Hepatocyte (in vitro differentiated cells): ENCODE measurements around the gene FTH1. TPM values are rescaled to one million over a fixed set of nuclear protein-coding genes. Genes with fewer than 3 reads are reported as not detected.
"Not testable (repeated sequence)": the region's sequence is repeated elsewhere in the genome, so short reads cannot be mapped to it uniquely, and the experiment has no call there.

ENCODE experiments used
- DNase-seq: peaks from one replicate; pipeline ENCODE4 v3.0.0-alpha.2; 2016; ENCODE audit warnings: low spot score
- H2AFZ ChIP-seq: fragments of 200-600 bp; sonication (generic); 2 replicates; pipeline ENCODE4 v1.6.0; 2016; ENCODE audit warnings: antibody characterized with exemption, mild to moderate bottlenecking
- H3K27ac ChIP-seq: fragments of 200-600 bp; sonication (generic); 2 replicates; pipeline ENCODE4 v1.5.1; 2016; ENCODE audit warnings: mild to moderate bottlenecking
- H3K27me3 ChIP-seq: fragments of 200-600 bp; sonication (generic); 2 replicates; pipeline ENCODE4 v1.6.1; 2016
- H3K36me3 ChIP-seq: fragments of 200-600 bp; sonication (generic); replicated peaks from 2 replicates; pipeline ENCODE4 v1.5.1; 2016; ENCODE audit warnings: low read depth; ENCODE audit not compliant: insufficient read depth
- H3K4me1 ChIP-seq: fragments of 200-600 bp; sonication (generic); 2 replicates; pipeline ENCODE4 v1.5.1; 2016; ENCODE audit warnings: mild to moderate bottlenecking, moderate library complexity; ENCODE audit not compliant: insufficient read depth
- H3K4me2 ChIP-seq: fragments of 200-600 bp; sonication (generic); 2 replicates; pipeline ENCODE4 v1.6.0; 2016
- H3K4me3 ChIP-seq: fragments of 200-600 bp; sonication (generic); 2 replicates; pipeline ENCODE4 v1.5.1; 2016; ENCODE audit warnings: mild to moderate bottlenecking
- H3K79me2 ChIP-seq: fragments of 200-600 bp; sonication (generic); 2 replicates; pipeline ENCODE4 v1.6.0; 2017; ENCODE audit warnings: mild to moderate bottlenecking
- H3K9me2 ChIP-seq: fragments of 200-600 bp; sonication (generic); replicated peaks from 2 replicates; pipeline ENCODE4 v1.6.0; 2017; ENCODE audit warnings: mild to moderate bottlenecking; ENCODE audit not compliant: insufficient read depth
- H3K9me3 ChIP-seq: fragments of 200-600 bp; sonication (generic); 2 replicates; pipeline ENCODE4 v1.5.1; 2016; ENCODE audit warnings: low read depth, mild to moderate bottlenecking
- H4K20me1 ChIP-seq: fragments of 200-600 bp; sonication (generic); 2 replicates; pipeline ENCODE4 v1.6.0; 2016; ENCODE audit warnings: mild to moderate bottlenecking; ENCODE audit not compliant: insufficient read depth, poor library complexity, severe bottlenecking
- CTCF ChIP-seq: fragments of 200-600 bp; sonication (generic); IDR thresholded peaks from 2 replicates; pipeline ENCODE4 v1.5.1; 2016; ENCODE audit warnings: antibody characterized with exemption, mild to moderate bottlenecking; ENCODE audit not compliant: poor library complexity
- EZH2 ChIP-seq: fragments of 200-600 bp; sonication (generic); IDR thresholded peaks from 2 replicates; pipeline ENCODE4 v1.6.1; 2016; ENCODE audit warnings: antibody characterized with exemption, mild to moderate bottlenecking, borderline replicate concordance
- EZH2phosphoT487 ChIP-seq: fragments of 200-600 bp; sonication (generic); IDR thresholded peaks from one replicate; pipeline ENCODE4 v1.6.1; 2018; ENCODE audit warnings: antibody characterized with exemption, mild to moderate bottlenecking, low read depth, moderate library complexity; ENCODE audit not compliant: unreplicated experiment, severe bottlenecking
- WGBS: methylation state at CpG from one replicate; pipeline ENCODE4 v1.1.6; 2016; ENCODE audit warnings: low lambda C conversion rate; ENCODE audit errors: missing lambda C conversion rate; 5-methylcytosine and 5-hydroxymethylcytosine counted together
- polyA plus RNA-seq: library from polyadenylated mRNA; unstranded; fragments of >200 nt; fragmentation: Nextera tagmentation; extraction: Ambion mirVana; gene quantifications from 2 replicates; pipeline ENCODE4 v1.2.1, GENCODE V29; 2016
- total RNA-seq: library from RNA; depleted of rRNA; stranded (reverse); fragments of >200 nt; gene quantifications from 2 replicates; pipeline ENCODE4 v1.2.3, GENCODE V29; 2014

The FTH1 gene
- total and polyA plus RNA-seq, 2 experiments from 2014 or later, result 1,071 to 8,694 TPM

- no peaks in the 10 kb centered on the region for H4K20me1 ChIP-seq
- H3K4me3 ChIP-seq, result no peak overlapping the region
- no peak overlapping the region for H3K27ac ChIP-seq
- H3K79me2 ChIP-seq, result no peaks in the 10 kb centered on the region
- no peaks in the 10 kb centered on the region for H3K36me3 ChIP-seq
- no peaks in the 10 kb centered on the region for H3K27me3 ChIP-seq
- H3K4me1 ChIP-seq, result peaks cover 3% of the 10 kb centered on the region
- H3K4me2 ChIP-seq, result no peak overlapping the region
- 91% methylated on average over 4 of the region's 4 CpGs for WGBS
- H2AFZ ChIP-seq, result no peak overlapping the region
- H3K9me2 ChIP-seq, result no peaks in the 10 kb centered on the region
- no peak for TF ChIP-seq EZH2
- TF ChIP-seq EZH2phosphoT487, result no peak
- no peak for TF ChIP-seq CTCF
- no peak for DNase-seq
- no peaks in the 10 kb centered on the region for H3K9me3 ChIP-seq
Measured at GRCh38 chr11:62010935-62011528, 43.6 kb upstream of the FTH1 start.

- no peaks in the 10 kb centered on the region for H4K20me1 ChIP-seq
- 94% methylated on average over 1 of the region's 1 CpG for WGBS
- no peaks in the 10 kb centered on the region for H3K36me3 ChIP-seq
- no peaks in the 10 kb centered on the region for H3K79me2 ChIP-seq
- no peak overlapping the region for H3K4me2 ChIP-seq
- no peaks in the 10 kb centered on the region for H3K9me2 ChIP-seq
- H3K9me3 ChIP-seq, result no peaks in the 10 kb centered on the region
- no peak for DNase-seq
- H3K4me1 ChIP-seq, result peaks cover 3% of the 10 kb centered on the region
- H3K27me3 ChIP-seq, result no peaks in the 10 kb centered on the region
- H2AFZ ChIP-seq, result no peak overlapping the region
- no peak overlapping the region for H3K27ac ChIP-seq
- H3K4me3 ChIP-seq, result no peak overlapping the region
- TF ChIP-seq CTCF (no peak), EZH2 (no peak), EZH2phosphoT487 (no peak)
Measured at GRCh38 chr11:62008193-62008592, 40.8 kb upstream of the FTH1 start.

DNA sequence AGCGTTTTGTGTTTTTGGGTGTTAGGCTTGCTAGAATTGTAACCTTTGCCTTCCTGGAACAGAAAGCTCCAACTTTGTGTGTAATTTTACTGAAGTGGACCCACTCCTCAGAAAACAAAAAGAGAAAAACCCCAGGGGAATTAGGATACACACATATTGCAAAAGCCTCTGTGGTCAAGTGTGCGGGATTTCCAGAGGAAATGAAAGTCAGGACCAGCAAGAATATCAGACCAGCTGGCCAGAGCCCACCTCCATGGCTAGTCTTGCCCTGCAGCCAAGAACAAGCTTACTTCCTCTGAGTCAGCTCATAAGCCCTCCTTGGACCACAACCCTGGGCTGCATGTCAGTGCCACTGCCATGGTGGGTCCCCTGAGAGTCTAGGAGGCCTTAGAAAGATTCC is 37.0 kb upstream of the FTH1 start:
- peaks cover 29% of the 10 kb centered on the region for H3K4me1 ChIP-seq
- H3K27me3 ChIP-seq, result no peaks in the 10 kb centered on the region
- no peaks in the 10 kb centered on the region for H3K9me2 ChIP-seq
- no peak overlapping the region for H3K27ac ChIP-seq
- no peak for DNase-seq
- H3K36me3 ChIP-seq, result no peaks in the 10 kb centered on the region
- WGBS, result 92% methylated on average over 2 of the region's 2 CpGs
- no peaks in the 10 kb centered on the region for H4K20me1 ChIP-seq
- H3K79me2 ChIP-seq, result no peaks in the 10 kb centered on the region
- H3K4me3 ChIP-seq, result no peak overlapping the region
- H2AFZ ChIP-seq, result no peak overlapping the region
- no peak for TF ChIP-seq CTCF
- no peak for TF ChIP-seq EZH2phosphoT487
- no peak for TF ChIP-seq EZH2
- H3K4me2 ChIP-seq, result no peak overlapping the region
- no peaks in the 10 kb centered on the region for H3K9me3 ChIP-seq

GRCh38 chr11:62002283-62002682 is 34.8 kb upstream of the FTH1 start:
- H3K9me3 ChIP-seq, DNase-seq, H3K27me3 ChIP-seq, H3K4me3 ChIP-seq, H3K79me2 ChIP-seq, H3K9me2 ChIP-seq, H4K20me1 ChIP-seq, H3K36me3 ChIP-seq: not testable (repeated sequence)
- Histone ChIP-seq H3K4me1 (peaks cover 39% of the 10 kb centered on the region), H3K27ac (peak overlapping the region; percentile 92), H3K4me2 (peak overlapping the region; percentile 38), H2AFZ (peak overlapping the region; percentile 21)
- WGBS, result 96% methylated on average over 8 of the region's 8 CpGs
